H1 (cell line): ENCODE data around the gene PRSS36. TPM values are rescaled to one million over a fixed set of nuclear protein-coding genes. Genes with fewer than 3 reads are reported as not detected.

Experiments used
- ATF2 ChIP-seq: IDR thresholded peaks from 2 replicates; pipeline ENCODE4 v1.6.1; 2012; ENCODE audit warnings: low read length, inconsistent platforms
- CTBP2 ChIP-seq: IDR thresholded peaks from 2 replicates; pipeline ENCODE4 v1.7.0; 2011; ENCODE audit warnings: borderline replicate concordance, mild to moderate bottlenecking, moderate library complexity, mixed read lengths, low read length; ENCODE audit not compliant: insufficient read depth, insufficient read length
- EZH2 ChIP-seq: fragments of 200-600 bp; sonication (generic); IDR thresholded peaks from 2 replicates; pipeline ENCODE4 v1.7.1; 2012; ENCODE audit warnings: low read depth, mild to moderate bottlenecking, moderate library complexity, low read length, inconsistent platforms; ENCODE audit not compliant: severe bottlenecking
- FOSL1 ChIP-seq: IDR thresholded peaks from 2 replicates; pipeline ENCODE4 v1.6.1; 2011; ENCODE audit warnings: mild to moderate bottlenecking, low read depth, low read length, moderate library complexity; ENCODE audit not compliant: insufficient read depth
- GTF2F1 ChIP-seq: IDR thresholded peaks from 2 replicates; pipeline ENCODE4 v1.6.1; 2012; ENCODE audit warnings: low read depth, low read length, improper control_type of control experiment, borderline replicate concordance
- KDM1A ChIP-seq: fragments of 200-600, 300-600 bp; sonication (generic); IDR thresholded peaks from 2 replicates; pipeline ENCODE4 v1.7.1; 2016; ENCODE audit warnings: mild to moderate bottlenecking, low read length, borderline replicate concordance
- KDM4A ChIP-seq: IDR thresholded peaks from one replicate; pipeline ENCODE4 v1.7.1; 2012; ENCODE audit warnings: low read depth, mild to moderate bottlenecking, moderate library complexity, low read length, inconsistent platforms; ENCODE audit not compliant: severe bottlenecking
- MAFK ChIP-seq: IDR thresholded peaks from 2 replicates; pipeline ENCODE4 v1.6.1; 2012; ENCODE audit warnings: low read depth, mild to moderate bottlenecking, improper control_type of control experiment, low read length
- PHF8 ChIP-seq: fragments of 200-600 bp; sonication (generic); conservative IDR thresholded peaks from 2 replicates; pipeline ENCODE4 v1.7.1; 2012; ENCODE audit warnings: low read depth, mild to moderate bottlenecking, inconsistent platforms, low read length, moderate library complexity
- POLR2A ChIP-seq, 2 experiments: IDR thresholded peaks; 1 replicate in 1 of 2; 2 replicates in 1 of 2; pipeline ENCODE4 v1.6.1; 2011; ENCODE audit warnings: low read depth in 2 of 2, low read length in 2 of 2, mild to moderate bottlenecking in 2 of 2; ENCODE audit errors: control extremely low read depth in 1 of 2
- POU5F1 ChIP-seq: IDR thresholded peaks from 2 replicates; pipeline ENCODE4 v1.6.1; 2011; ENCODE audit warnings: low read depth, mild to moderate bottlenecking, low read length, moderate library complexity
- RAD21 ChIP-seq, 2 experiments: IDR thresholded peaks in 1 of 2; conservative IDR thresholded peaks in 1 of 2; 2 replicates each; pipeline ENCODE4 v1.6.1; 2011; ENCODE audit warnings: low read depth in 2 of 2, low read length in 2 of 2, improper control_type of control experiment in 1 of 2, inconsistent platforms in 1 of 2, mild to moderate bottlenecking in 1 of 2, moderate library complexity in 1 of 2
- RNF2 ChIP-seq: fragments of 200-900, 300-1000 bp; sonication (generic); IDR thresholded peaks from 2 replicates; pipeline ENCODE4 v1.7.1; 2016; ENCODE audit warnings: borderline replicate concordance, low read depth, mild to moderate bottlenecking, antibody characterized with exemption, low read length; ENCODE audit not compliant: poor library complexity, severe bottlenecking; ENCODE audit errors: missing control alignments
- SIRT6 ChIP-seq: IDR thresholded peaks from one replicate; pipeline ENCODE4 v1.7.1; 2012; ENCODE audit warnings: low read length, inconsistent platforms
- SP1 ChIP-seq: IDR thresholded peaks from 2 replicates; pipeline ENCODE4 v1.6.1; 2011; ENCODE audit warnings: low read depth, low read length
- SP2 ChIP-seq: IDR thresholded peaks from 2 replicates; pipeline ENCODE4 v1.6.1; 2012; ENCODE audit warnings: mild to moderate bottlenecking, low read length, inconsistent platforms
- SP4 ChIP-seq: IDR thresholded peaks from 2 replicates; pipeline ENCODE4 v1.6.1; 2012; ENCODE audit warnings: low read length, inconsistent platforms
- SRF ChIP-seq: IDR thresholded peaks from 2 replicates; pipeline ENCODE4 v1.6.1; 2011; ENCODE audit warnings: mild to moderate bottlenecking, low read depth, low read length, moderate library complexity
- TAF7 ChIP-seq: optimal IDR thresholded peaks from 2 replicates; pipeline ENCODE3; 2011; ENCODE audit warnings: low read depth, mild to moderate bottlenecking, inconsistent platforms, low read length, moderate library complexity, borderline replicate concordance
- TBP ChIP-seq: IDR thresholded peaks from 2 replicates; pipeline ENCODE4 v1.6.1; 2011; ENCODE audit warnings: low read depth, low read length, improper control_type of control experiment
- USF2 ChIP-seq: IDR thresholded peaks from 2 replicates; pipeline ENCODE4 v1.6.1; 2011; ENCODE audit warnings: low read length, improper control_type of control experiment
- polyA plus RNA-seq, 7 experiments: library from polyadenylated mRNA; depleted of rRNA in 3 of 7; stranded (reverse) in 5 of 7; unstranded in 2 of 7; fragments of >200 nt in 5 of 7; fragments of 200-250 nt in 2 of 7; gene quantifications; 1 replicate in 5 of 7; 2 replicates in 1 of 7; 4 replicates in 1 of 7; pipeline versions ENCODE4 v1.2.1 to v1.2.3, GENCODE V29; 2011 to 2013; ENCODE audit warnings: missing spikeins in 2 of 7, mixed read lengths in 2 of 7
- total RNA-seq: library from RNA; stranded (reverse); fragmentation: NEBNext Ultra II Directional; extraction: Animal tissue kit (Norgen Biotek cat#: 25700); gene quantifications from 2 replicates; pipeline ENCODE4 v1.2.1, GENCODE V29; 2021

PRSS36 gene
- total and polyA plus RNA-seq, 2 of the 8 experiments (the other 6 are each of a cell fraction or from before 2014, with no cell fraction given), result 1.3 to 1.9 TPM

- no peak; the same call in 1 of the 2 replicates for TF ChIP-seq ATF2
- no peak for TF ChIP-seq MAFK
- no peak for TF ChIP-seq KDM1A
- no peak for TF ChIP-seq GTF2F1
- no peak for TF ChIP-seq POU5F1
- no peak for TF ChIP-seq SRF
- no peak for TF ChIP-seq RNF2
- TF ChIP-seq USF2, result no peak
- peak; percentile 88 for TF ChIP-seq TBP
- peak in 1 of 2 experiments; percentile 13; a peak in 1 of 4 replicates for TF ChIP-seq RAD21 (IDR thresholded peaks at IDR 0.05 in 1 of 2, conservative IDR thresholded peaks at IDR 0.05 in 1 of 2; ENCODE audit: low read depth in 2 of 2, low read length in 2 of 2)
- TF ChIP-seq SP4, result no peak
- peak; percentile 88 for TF ChIP-seq TAF7
- TF ChIP-seq CTBP2, result no peak
- TF ChIP-seq KDM4A, result peak; percentile 43
- peak; percentile 62 to 95 for TF ChIP-seq POLR2A (IDR thresholded peaks at IDR 0.05; ENCODE audit: control extremely low read depth in 1 of 2, low read depth in 2 of 2, low read length in 2 of 2)
- no peak; the same call in 1 of the 2 replicates for TF ChIP-seq SP1
- no peak for TF ChIP-seq FOSL1
- TF ChIP-seq SP2, result no peak
- TF ChIP-seq EZH2, result no peak
- peak; percentile 95 for TF ChIP-seq PHF8
- TF ChIP-seq SIRT6, result no peak
Measured at GRCh38 chr16:31117384-31118222, 32.3 kb downstream of the PRSS36 start, which contains the start of gene KAT8 (continued).
